Central memory CD8-positive, alpha-beta T cell (primary cell): ENCODE results near the gene LAMA4.

ENCODE experiments used
- ATAC-seq: fragments of 150-1000 bp; cut with Tn5 transposase; replicated peaks from 2 replicates; pipeline ENCODE4 v1.10.0; 2022; ENCODE audit warnings: mild to moderate bottlenecking, moderate FRiP score, moderate number of reproducible peaks; ENCODE audit not compliant: poor library complexity, severe bottlenecking; ENCODE audit errors: extremely low read depth
- DNase-seq, 2 donors: peaks; one replicate each; pipeline ENCODE4 v3.0.0; 2021; ENCODE audit warnings: low spot score in 2 of 2
- H3K27ac Mint-ChIP-seq: one replicate; pipeline ENCODE4 v1.8.0; 2022; ENCODE audit warnings: low read depth, mild to moderate bottlenecking, moderate library complexity, mixed read lengths
- H3K27me3 Mint-ChIP-seq: one replicate; pipeline ENCODE4 v1.8.0; 2022; ENCODE audit warnings: mixed read lengths
- H3K36me3 Mint-ChIP-seq: one replicate; pipeline ENCODE4 v1.8.0; 2022; ENCODE audit warnings: mild to moderate bottlenecking, moderate library complexity, mixed read lengths; ENCODE audit not compliant: insufficient read depth
- H3K4me1 Mint-ChIP-seq: one replicate; pipeline ENCODE4 v1.8.0; 2022; ENCODE audit warnings: mixed read lengths
- H3K4me3 Mint-ChIP-seq: one replicate; pipeline ENCODE4 v1.8.0; 2022; ENCODE audit warnings: mild to moderate bottlenecking, moderate library complexity, mixed read lengths
- H3K9me3 Mint-ChIP-seq: one replicate; pipeline ENCODE4 v1.8.0; 2022; ENCODE audit warnings: mixed read lengths

Gene LAMA4

GRCh38 chr6:112269114-112269513 is 14.7 kb upstream of the LAMA4 start:
- Mint-ChIP-seq H3K9me3 (no peaks in the 10 kb centered on the region), H3K27me3 (peaks cover 9% of the 10 kb centered on the region), H3K36me3 (no peaks in the 10 kb centered on the region), H3K27ac (no peak overlapping the region), H3K4me3 (no peak overlapping the region), H3K4me1 (peaks cover 13% of the 10 kb centered on the region)
- DNase-seq (no peak), ATAC-seq (no peak)

- no peak overlapping the region for H3K4me3 Mint-ChIP-seq
- H3K4me1 Mint-ChIP-seq = peaks cover 13% of the 10 kb centered on the region
- H3K27me3 Mint-ChIP-seq = peaks cover 5% of the 10 kb centered on the region
- no peak for ATAC-seq
- H3K9me3 Mint-ChIP-seq = no peaks in the 10 kb centered on the region
- no peak for DNase-seq
- no peaks in the 10 kb centered on the region for H3K36me3 Mint-ChIP-seq
- H3K27ac Mint-ChIP-seq = no peak overlapping the region
These were observed 14.3 kb upstream of the LAMA4 start for GRCh38 chr6:112268654-112269053.

DNA sequence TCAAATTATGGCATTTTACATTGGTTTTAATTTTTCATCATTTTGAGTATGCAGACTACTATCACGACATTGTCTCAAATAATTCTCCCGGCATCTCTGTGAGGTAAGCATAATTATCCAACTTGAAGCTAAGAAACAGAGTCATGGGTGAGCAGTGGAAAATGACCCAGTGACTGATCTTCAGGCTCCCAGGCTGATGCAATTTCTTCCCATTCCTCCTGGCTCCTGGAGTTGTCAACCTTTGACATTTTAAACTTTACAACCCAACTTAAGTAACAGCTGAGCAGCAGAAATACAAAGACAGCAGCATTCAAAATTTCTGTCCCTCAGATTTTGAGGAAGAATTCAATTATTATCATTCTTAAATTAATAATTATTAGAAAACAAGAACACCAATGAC is 13.7 kb upstream of the LAMA4 start:
- H3K4me3 Mint-ChIP-seq = no peak overlapping the region
- no peaks in the 10 kb centered on the region for H3K36me3 Mint-ChIP-seq
- no peak overlapping the region for H3K27ac Mint-ChIP-seq
- no peaks in the 10 kb centered on the region for H3K27me3 Mint-ChIP-seq
- ATAC-seq (no peak), DNase-seq (no peak)
- H3K4me1 Mint-ChIP-seq = peaks cover 13% of the 10 kb centered on the region
- H3K9me3 Mint-ChIP-seq = no peaks in the 10 kb centered on the region

DNA sequence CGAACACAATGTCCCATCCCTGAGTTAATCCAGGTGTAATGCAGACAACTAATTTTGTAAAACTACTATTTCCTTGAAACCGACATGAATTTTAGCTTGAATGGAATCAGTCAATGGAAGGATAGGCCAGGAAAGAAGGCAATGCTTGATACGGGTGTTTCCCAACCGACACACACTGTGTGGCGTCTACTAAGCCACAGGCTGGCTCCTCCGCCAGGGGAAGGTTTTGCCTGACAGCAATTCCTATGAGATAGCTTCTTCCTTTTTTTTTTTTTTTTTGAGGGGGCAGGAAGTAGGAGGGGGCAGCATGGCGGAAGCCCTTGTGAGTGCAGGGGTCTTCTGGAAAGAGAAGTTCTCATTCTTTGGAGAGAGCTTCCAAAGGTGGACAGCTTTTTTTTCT is 12.0 kb upstream of the LAMA4 start:
- H3K27me3 Mint-ChIP-seq = no peaks in the 10 kb centered on the region
- H3K36me3 Mint-ChIP-seq = no peaks in the 10 kb centered on the region
- H3K27ac Mint-ChIP-seq = no peak overlapping the region
- H3K4me3 Mint-ChIP-seq = no peak overlapping the region
- H3K9me3 Mint-ChIP-seq = no peaks in the 10 kb centered on the region
- ATAC-seq = no peak
- H3K4me1 Mint-ChIP-seq = peaks cover 13% of the 10 kb centered on the region
- DNase-seq = no peak

- H3K27ac Mint-ChIP-seq = no peak overlapping the region
- H3K27me3 Mint-ChIP-seq = peaks cover 45% of the 10 kb centered on the region
- DNase-seq (no peak), ATAC-seq (no peak)
- no peak overlapping the region for H3K4me3 Mint-ChIP-seq
- H3K9me3 Mint-ChIP-seq = no peaks in the 10 kb centered on the region
- no peaks in the 10 kb centered on the region for H3K36me3 Mint-ChIP-seq
- H3K4me1 Mint-ChIP-seq = peaks cover 5% of the 10 kb centered on the region
These were observed 4.9 kb upstream of the LAMA4 start for GRCh38 chr6:112259337-112259675.

DNA sequence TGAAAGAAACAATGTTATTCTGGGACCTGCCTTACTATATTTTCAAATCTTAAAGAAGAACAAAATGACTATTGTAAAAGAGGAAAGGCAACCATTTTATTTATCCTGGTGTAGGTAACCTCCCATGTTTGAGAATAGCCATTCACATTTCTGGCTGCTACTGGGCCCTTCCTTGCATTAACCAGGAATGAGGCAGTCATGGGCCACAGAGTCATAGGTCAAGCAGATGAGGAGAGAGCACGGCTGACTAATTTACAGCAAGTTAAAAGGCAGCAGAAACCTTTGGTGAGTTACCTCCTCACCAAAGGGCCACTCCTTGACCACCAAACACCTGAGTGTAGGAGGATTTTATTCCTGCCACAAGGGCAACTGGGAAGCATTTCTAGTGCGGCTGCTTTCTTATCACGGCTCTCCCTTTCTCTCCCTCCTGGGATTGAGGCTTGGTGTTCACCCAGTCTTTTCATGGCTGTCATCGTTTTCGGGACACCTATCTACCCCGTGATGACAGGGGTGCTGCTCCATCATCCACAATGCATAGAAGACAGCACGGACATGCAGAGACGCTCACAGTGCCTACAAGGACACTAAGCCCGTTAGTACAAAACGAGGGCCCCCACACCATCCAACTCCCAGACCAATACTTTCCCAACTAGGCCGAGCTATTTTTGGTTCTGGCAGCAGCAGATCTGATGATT is 4.4 kb upstream of the LAMA4 start:
- no peak for ATAC-seq
- Mint-ChIP-seq H3K36me3 (no peaks in the 10 kb centered on the region), H3K4me1 (peaks cover 10% of the 10 kb centered on the region), H3K27ac (no peak overlapping the region), H3K27me3 (peaks cover 50% of the 10 kb centered on the region), H3K4me3 (no peak overlapping the region), H3K9me3 (no peaks in the 10 kb centered on the region)
- no peak for DNase-seq

- ATAC-seq (no peak), DNase-seq (no peak)
- Mint-ChIP-seq H3K4me1 (peaks cover 15% of the 10 kb centered on the region), H3K9me3 (no peaks in the 10 kb centered on the region), H3K4me3 (no peak overlapping the region), H3K36me3 (peaks cover 3% of the 10 kb centered on the region), H3K27me3 (peaks cover 63% of the 10 kb centered on the region), H3K27ac (no peak overlapping the region)
These were observed 3.0 kb upstream of the LAMA4 start for GRCh38 chr6:112257178-112257855.

- Mint-ChIP-seq H3K36me3 (peaks cover 3% of the 10 kb centered on the region), H3K27me3 (peaks cover 82% of the 10 kb centered on the region), H3K4me1 (peaks cover 15% of the 10 kb centered on the region), H3K4me3 (peak overlapping the region; percentile 62), H3K27ac (no peak overlapping the region), H3K9me3 (no peaks in the 10 kb centered on the region)
- DNase-seq = no peak
- ATAC-seq = no peak
These were observed 554 bp upstream of the LAMA4 start for GRCh38 chr6:112254921-112255320.

DNA sequence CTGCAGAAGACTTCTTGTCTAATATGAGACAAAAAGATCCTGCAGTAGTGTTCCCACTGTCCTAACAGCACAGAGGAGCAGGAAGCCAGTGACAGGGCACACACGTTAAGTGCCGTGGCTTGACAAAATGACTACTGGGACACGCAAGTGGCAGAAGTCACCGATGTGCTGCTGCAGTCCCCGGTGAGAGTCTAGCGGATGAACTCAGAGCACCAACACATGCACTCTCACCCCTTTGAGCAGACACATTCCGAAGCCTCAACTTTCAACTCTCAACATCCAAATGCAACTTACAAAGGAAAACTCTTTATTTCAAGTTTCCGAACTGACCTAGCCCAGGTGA is 898 bp downstream of the LAMA4 start:
- no peak overlapping the region for H3K27ac Mint-ChIP-seq
- no peaks in the 10 kb centered on the region for H3K9me3 Mint-ChIP-seq
- ATAC-seq (no peak), DNase-seq (no peak)
- H3K27me3 Mint-ChIP-seq = peaks cover 83% of the 10 kb centered on the region
- peak overlapping the region; percentile 62 for H3K4me3 Mint-ChIP-seq
- peaks cover 15% of the 10 kb centered on the region for H3K4me1 Mint-ChIP-seq
- peaks cover 3% of the 10 kb centered on the region for H3K36me3 Mint-ChIP-seq

GRCh38 chr6:112252571-112253497 is 1.5 kb downstream of the LAMA4 start:
- no peak overlapping the region for H3K27ac Mint-ChIP-seq
- peaks cover 15% of the 10 kb centered on the region for H3K4me1 Mint-ChIP-seq
- H3K4me3 Mint-ChIP-seq = peak overlapping the region; percentile 62
- H3K27me3 Mint-ChIP-seq = peaks cover 89% of the 10 kb centered on the region
- H3K36me3 Mint-ChIP-seq = peaks cover 3% of the 10 kb centered on the region
- H3K9me3 Mint-ChIP-seq = no peaks in the 10 kb centered on the region
- DNase-seq = no peak
- no peak for ATAC-seq

DNA sequence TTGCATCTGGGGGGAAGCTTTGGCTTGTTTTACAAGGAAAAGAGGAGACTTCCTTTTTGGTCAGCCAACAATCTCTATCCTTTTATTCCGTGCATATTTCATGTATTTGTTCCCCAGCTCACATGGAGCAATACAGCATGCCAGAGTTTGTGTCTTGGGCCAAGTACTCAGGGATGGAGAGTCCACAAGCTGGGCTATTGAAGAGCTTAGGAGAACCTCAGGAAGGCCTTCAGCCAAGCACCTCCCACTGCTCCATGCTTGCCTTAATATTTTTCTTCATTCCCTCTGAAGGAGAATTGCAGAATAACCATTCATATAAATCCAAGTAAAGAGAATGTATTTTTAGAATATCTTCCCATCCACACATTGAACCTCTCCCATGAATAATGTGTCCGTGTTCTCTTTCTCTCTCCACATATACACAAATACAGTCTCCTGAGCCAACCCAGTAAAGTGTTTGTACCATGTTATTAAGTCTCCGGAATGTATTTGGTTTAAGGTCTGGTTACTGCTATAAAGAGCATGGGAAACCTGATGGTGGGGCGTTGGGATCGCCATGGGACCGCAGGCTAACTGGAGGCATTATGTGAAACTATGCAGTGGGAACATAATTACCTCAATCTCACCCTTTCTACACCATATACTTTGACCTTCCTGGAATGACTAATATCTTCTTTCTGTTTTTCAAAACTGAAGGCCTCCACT is 3.0 kb downstream of the LAMA4 start:
- ATAC-seq (no peak), DNase-seq (no peak)
- Mint-ChIP-seq H3K36me3 (peaks cover 3% of the 10 kb centered on the region), H3K4me1 (peaks cover 15% of the 10 kb centered on the region), H3K9me3 (no peaks in the 10 kb centered on the region), H3K27ac (no peak overlapping the region), H3K4me3 (no peak overlapping the region), H3K27me3 (peaks cover 88% of the 10 kb centered on the region)

DNA sequence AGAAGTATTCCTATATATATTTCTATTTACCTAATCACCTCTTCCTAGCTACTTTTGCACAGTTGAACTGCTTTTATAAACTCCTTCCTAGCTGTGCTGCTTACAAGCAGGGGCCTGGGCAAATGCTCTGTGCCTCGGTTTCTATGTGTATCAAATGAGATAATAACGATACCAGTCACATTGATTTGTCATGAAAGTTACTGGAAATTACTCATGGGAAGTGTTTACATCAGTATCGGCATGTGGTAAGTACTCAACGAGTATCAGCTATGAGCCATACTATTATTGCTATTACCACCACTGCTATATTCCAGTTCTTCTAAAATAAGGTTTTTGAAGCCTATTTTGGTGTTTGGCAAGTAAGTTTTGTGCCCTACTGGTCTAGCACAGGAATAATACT is 4.9 kb downstream of the LAMA4 start:
- peaks cover 12% of the 10 kb centered on the region for H3K4me1 Mint-ChIP-seq
- H3K4me3 Mint-ChIP-seq = no peak overlapping the region
- no peaks in the 10 kb centered on the region for H3K9me3 Mint-ChIP-seq
- DNase-seq = no peak
- peaks cover 88% of the 10 kb centered on the region for H3K27me3 Mint-ChIP-seq
- no peak for ATAC-seq
- no peak overlapping the region for H3K27ac Mint-ChIP-seq
- H3K36me3 Mint-ChIP-seq = peaks cover 3% of the 10 kb centered on the region
